Bronchial epithelial cell (primary cell): ENCODE results near the gene QSOX1. TPM values are rescaled to one million over a fixed set of nuclear protein-coding genes. Genes with fewer than 3 reads are reported as not detected.

Source experiments
- DNase-seq: peaks from one replicate; pipeline ENCODE4 v3.0.0-alpha.2; 2010; ENCODE audit warnings: low read depth
- FAIRE-seq: peaks from 2 replicates; lab custom pipeline; 2011; peaks lifted over from hg19 to GRCh38; lab: Jason Lieb, UNC
- H3K27me3 ChIP-seq: 2 replicates; pipeline ENCODE4 v1.5.1; 2011; ENCODE audit warnings: low read length; ENCODE audit not compliant: control insufficient read depth, insufficient read depth
- H3K36me3 ChIP-seq: 2 replicates; pipeline ENCODE4 v1.5.1; 2011; ENCODE audit warnings: low read length; ENCODE audit not compliant: control insufficient read depth, insufficient read depth
- H3K4me3 ChIP-seq: 2 replicates; pipeline ENCODE4 v1.5.1; 2011; ENCODE audit warnings: mild to moderate bottlenecking, low read depth, low read length, control low read depth
- CTCF ChIP-seq: IDR thresholded peaks from 2 replicates; pipeline ENCODE4 v1.5.1; 2011; ENCODE audit warnings: mild to moderate bottlenecking, moderate library complexity, low read length, control low read depth, inconsistent platforms; ENCODE audit not compliant: insufficient read depth, severe bottlenecking
- total RNA-seq: library from RNA; depleted of rRNA; stranded (reverse); fragments of >200 nt; gene quantifications from 2 replicates; pipeline ENCODE4 v1.2.1, GENCODE V29; 2014

Gene QSOX1
- total RNA-seq, 1 donor from 2014 or later, result 134 TPM

GRCh38 chr1:180137776-180138175 lies 16.9 kb upstream of the QSOX1 start:
- no peak for DNase-seq
- no peaks in the 10 kb centered on the region for H3K27me3 ChIP-seq
- TF ChIP-seq CTCF, result no peak
- H3K4me3 ChIP-seq, result no peak overlapping the region
- H3K36me3 ChIP-seq, result no peaks in the 10 kb centered on the region
- no peak for FAIRE-seq

GRCh38 chr1:180141381-180141934 lies 13.2 kb upstream of the QSOX1 start:
- FAIRE-seq, result no peak
- no peak overlapping the region for H3K4me3 ChIP-seq
- no peak for TF ChIP-seq CTCF

GRCh38 chr1:180143359-180143758 lies 11.3 kb upstream of the QSOX1 start:
- TF ChIP-seq CTCF, result no peak
- H3K4me3 ChIP-seq, result no peak overlapping the region
- no peaks in the 10 kb centered on the region for H3K36me3 ChIP-seq
- FAIRE-seq (no peak), DNase-seq (peak; percentile 51)
- no peaks in the 10 kb centered on the region for H3K27me3 ChIP-seq

More at GRCh38 chr1:180141381-180141934, 13.2 kb upstream of the QSOX1 start:
- H3K36me3 ChIP-seq, result no peaks in the 10 kb centered on the region
- DNase-seq, result no peak
- no peaks in the 10 kb centered on the region for H3K27me3 ChIP-seq

- DNase-seq (no peak), FAIRE-seq (no peak)
- Histone ChIP-seq H3K4me3 (no peak overlapping the region), H3K36me3 (no peaks in the 10 kb centered on the region), H3K27me3 (no peaks in the 10 kb centered on the region)
- no peak for TF ChIP-seq CTCF
Measured at GRCh38 chr1:180144659-180145357, 9.9 kb upstream of the QSOX1 start.

- DNase-seq (no peak), FAIRE-seq (no peak)
- Histone ChIP-seq H3K4me3 (no peak overlapping the region), H3K36me3 (no peaks in the 10 kb centered on the region), H3K27me3 (no peaks in the 10 kb centered on the region)
- TF ChIP-seq CTCF, result no peak
Measured at GRCh38 chr1:180145446-180145845, 9.2 kb upstream of the QSOX1 start.

GRCh38 chr1:180150982-180151381 lies 3.7 kb upstream of the QSOX1 start:
- FAIRE-seq (no peak), DNase-seq (no peak)
- no peaks in the 10 kb centered on the region for H3K27me3 ChIP-seq
- H3K4me3 ChIP-seq, result no peak overlapping the region
- no peak for TF ChIP-seq CTCF
- H3K36me3 ChIP-seq, result no peaks in the 10 kb centered on the region
